ENCODE measurements around the gene BCAS4.
"Not testable (repeated sequence)": the region's sequence is repeated elsewhere in the genome, so short reads cannot be mapped to it uniquely, and the experiment has no call there.

BCAS4 gene

GRCh38 chr20:50799890-50800550 lies 5.2 kb downstream of the BCAS4 start:
- no peak for DNase-seq

GRCh38 chr20:50800986-50801746 lies 6.3 kb downstream of the BCAS4 start:
- DNase-seq: not testable (repeated sequence)

- no peak for DNase-seq
Measured at GRCh38 chr20:50801747-50802125, 6.9 kb downstream of the BCAS4 start.

- DNase-seq: no peak
Measured at GRCh38 chr20:50802289-50802688, 7.4 kb downstream of the BCAS4 start.

- no peak for DNase-seq
Measured at GRCh38 chr20:50804437-50805348, 9.8 kb downstream of the BCAS4 start.

- DNase-seq: no peak
Measured at GRCh38 chr20:50805349-50805684, 10.5 kb downstream of the BCAS4 start.

GRCh38 chr20:50806126-50806768 lies 11.4 kb downstream of the BCAS4 start:
- DNase-seq: no peak

GRCh38 chr20:50810063-50810462 lies 15.2 kb downstream of the BCAS4 start:
- no peak for DNase-seq

- no peak for DNase-seq
Measured at GRCh38 chr20:50810842-50811241, 16.0 kb downstream of the BCAS4 start.

- no peak for DNase-seq
Measured at GRCh38 chr20:50813101-50813643, 18.3 kb downstream of the BCAS4 start.

- no peak for DNase-seq
Measured at GRCh38 chr20:50813801-50814200, 18.9 kb downstream of the BCAS4 start.

GRCh38 chr20:50814438-50815161 lies 19.7 kb downstream of the BCAS4 start:
- DNase-seq: no peak

- DNase-seq: no peak
Measured at GRCh38 chr20:50815162-50815989, 20.5 kb downstream of the BCAS4 start.

GRCh38 chr20:50817776-50818172 lies 22.9 kb downstream of the BCAS4 start:
- no peak for DNase-seq

- DNase-seq: no peak
Measured at GRCh38 chr20:50819349-50819748, 24.5 kb downstream of the BCAS4 start.

GRCh38 chr20:50820515-50821256 lies 25.8 kb downstream of the BCAS4 start:
- DNase-seq: no peak

GRCh38 chr20:50821257-50821921 lies 26.5 kb downstream of the BCAS4 start:
- DNase-seq: no peak

- no peak for DNase-seq
Measured at GRCh38 chr20:50821994-50822393, 27.1 kb downstream of the BCAS4 start.

GRCh38 chr20:50823319-50823718 lies 28.5 kb downstream of the BCAS4 start:
- no peak for DNase-seq

GRCh38 chr20:50824137-50824536 lies 29.3 kb downstream of the BCAS4 start:
- DNase-seq: no peak
